GM21528 (cell line): ENCODE data around the gene REPIN1.

Experiments
- ATAC-seq: cut with Tn5 transposase; IDR thresholded peaks from one replicate; pipeline ENCODE4 v1.9.1; 2021; ENCODE audit warnings: mild to moderate bottlenecking, moderate library complexity; ENCODE audit not compliant: unreplicated experiment, low FRiP score

The REPIN1 gene

DNA sequence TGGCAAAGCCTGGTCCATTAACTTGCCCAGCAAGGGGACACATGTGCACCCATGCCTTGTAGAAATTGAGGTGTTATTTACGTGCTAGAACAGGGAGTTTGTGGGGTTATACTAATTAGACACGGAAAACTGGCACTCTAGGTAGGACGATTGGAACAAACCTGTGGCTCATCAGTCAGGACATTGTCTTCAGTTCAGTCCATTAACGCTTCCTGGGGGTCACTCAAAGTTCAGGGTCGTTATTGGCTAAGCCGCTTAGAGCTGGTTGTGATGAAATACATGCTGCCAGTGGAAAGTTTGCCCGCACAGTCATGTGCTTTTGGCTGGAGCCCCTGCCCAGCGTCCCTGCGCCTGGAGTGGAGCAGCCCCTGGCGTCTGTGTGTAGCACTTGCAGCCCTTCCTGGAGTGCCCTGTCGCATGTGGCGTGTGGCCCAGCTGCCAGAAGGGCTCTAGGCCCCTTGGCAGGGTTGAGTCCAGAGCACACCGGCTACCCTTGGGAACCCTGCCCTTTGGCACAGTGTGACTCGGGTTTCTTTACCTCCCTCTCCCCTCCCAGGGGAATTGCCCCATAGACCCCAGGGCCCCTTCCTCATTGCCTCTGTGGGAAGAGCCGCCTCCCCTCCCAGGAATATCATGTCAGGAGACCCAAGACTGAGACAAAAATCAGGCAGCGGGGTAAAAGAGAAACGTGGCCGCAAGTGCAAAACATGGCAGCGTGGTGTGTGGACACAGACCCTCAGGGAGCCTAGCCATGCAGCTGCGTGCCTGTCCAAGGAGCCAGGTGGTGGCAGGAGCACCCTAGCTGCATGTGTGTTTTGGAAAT, 20.3 kb downstream of the REPIN1 start:
- no peak for ATAC-seq

DNA sequence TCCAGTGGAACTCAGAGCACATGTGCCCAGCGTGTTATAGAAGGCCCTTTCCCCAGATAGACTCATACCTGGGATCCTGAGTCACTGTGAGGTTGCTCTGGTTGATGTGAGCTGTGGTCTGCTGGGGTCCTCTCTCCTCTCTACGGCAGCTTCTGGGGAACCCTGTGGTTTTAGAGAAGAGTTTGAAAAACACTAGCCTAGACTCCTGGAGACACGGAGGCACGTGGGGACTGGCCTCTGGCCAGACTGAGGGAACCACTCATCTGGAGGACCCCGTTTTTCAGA, 20.9 kb downstream of the REPIN1 start:
- ATAC-seq = no peak

- ATAC-seq = no peak
Measured at GRCh38 chr7:150390205-150390604, 21.6 kb downstream of the REPIN1 start.

GRCh38 chr7:150393325-150393724, 24.7 kb downstream of the REPIN1 start:
- no peak for ATAC-seq

DNA sequence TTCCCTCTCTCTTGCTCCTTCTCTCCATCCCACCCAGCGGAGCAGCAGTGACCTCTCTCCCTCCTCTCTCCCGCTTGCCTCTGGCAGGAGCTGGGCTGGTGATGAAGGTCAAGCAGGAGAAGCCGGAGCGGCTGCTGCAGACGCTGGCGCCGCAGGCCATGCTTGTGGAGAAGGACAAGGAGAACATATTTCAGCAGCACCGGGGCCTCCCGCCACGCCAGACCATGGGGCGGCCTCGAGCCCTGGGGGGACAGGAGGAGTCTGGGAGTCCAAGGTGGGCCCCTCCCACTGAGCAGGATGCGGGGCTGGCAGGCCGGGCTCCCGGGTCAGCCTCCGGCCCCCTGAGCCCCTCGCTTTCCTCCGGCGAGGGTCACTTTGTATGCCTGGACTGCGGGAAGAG, 27.8 kb downstream of the REPIN1 start:
- no peak for ATAC-seq

DNA sequence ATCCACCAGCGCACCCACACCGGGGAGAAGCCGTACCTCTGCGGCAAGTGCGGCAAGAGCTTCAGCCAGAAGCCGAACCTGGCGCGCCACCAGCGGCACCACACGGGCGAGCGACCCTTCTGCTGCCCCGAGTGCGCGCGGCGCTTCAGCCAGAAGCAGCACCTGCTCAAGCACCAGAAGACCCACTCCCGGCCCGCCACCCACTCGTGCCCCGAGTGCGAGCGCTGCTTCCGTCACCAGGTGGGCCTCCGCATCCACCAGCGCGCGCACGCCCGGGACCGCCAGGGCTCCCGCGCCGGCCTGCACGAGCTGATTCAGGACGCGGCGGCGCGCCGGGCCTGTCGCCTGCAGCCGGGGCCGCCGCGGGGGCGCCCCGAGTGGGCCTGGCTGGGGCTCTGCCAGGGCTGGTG, 28.2 kb downstream of the REPIN1 start:
- no peak for ATAC-seq

- ATAC-seq = no peak
Measured at GRCh38 chr7:150397346-150398107, 28.9 kb downstream of the REPIN1 start.

DNA sequence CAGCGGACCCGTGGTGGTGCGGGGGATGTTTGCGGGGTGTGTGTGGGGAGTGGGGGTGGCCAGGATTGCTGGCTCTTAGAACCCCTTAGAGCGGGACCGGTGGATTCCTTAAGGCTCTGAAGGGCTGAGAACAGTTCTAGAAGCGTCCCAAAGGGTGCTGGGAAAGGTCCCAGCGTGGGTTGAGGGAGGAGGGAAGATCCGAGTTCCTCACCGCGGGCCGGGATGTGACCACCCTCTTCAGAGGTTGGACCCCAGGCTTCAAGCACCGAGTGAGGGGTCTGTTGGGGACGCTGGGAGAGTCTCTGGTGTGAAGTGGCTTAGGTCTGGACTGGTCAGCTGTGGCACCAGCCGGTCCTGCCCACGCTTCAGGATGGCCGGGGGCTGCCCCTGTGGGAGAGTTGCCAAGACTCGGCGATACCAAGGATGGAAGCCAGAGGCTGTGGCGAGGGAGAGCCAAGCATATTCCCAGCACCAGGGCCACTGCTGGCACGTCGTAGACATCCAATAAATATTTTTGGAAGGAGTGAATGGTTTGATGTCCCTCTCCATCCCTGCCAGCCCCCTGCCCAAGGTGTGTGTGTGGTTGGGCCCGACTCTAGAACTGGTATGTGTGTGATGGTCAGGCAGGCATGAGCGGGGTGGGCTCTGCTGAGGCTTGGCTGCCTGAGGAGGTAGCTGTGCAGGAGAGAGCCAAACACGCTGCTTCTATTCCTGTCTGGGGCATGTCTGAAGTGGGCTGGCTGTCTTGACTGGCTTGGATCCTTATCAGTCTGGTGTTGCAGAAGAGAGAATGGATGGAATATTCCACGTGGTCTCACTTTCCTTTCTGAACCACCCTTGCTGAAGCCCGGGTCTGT, 29.7 kb downstream of the REPIN1 start:
- ATAC-seq = no peak

- ATAC-seq = no peak
Measured at GRCh38 chr7:150398965-150399320, 30.3 kb downstream of the REPIN1 start.

GRCh38 chr7:150399421-150400007, 30.9 kb downstream of the REPIN1 start:
- ATAC-seq = no peak

DNA sequence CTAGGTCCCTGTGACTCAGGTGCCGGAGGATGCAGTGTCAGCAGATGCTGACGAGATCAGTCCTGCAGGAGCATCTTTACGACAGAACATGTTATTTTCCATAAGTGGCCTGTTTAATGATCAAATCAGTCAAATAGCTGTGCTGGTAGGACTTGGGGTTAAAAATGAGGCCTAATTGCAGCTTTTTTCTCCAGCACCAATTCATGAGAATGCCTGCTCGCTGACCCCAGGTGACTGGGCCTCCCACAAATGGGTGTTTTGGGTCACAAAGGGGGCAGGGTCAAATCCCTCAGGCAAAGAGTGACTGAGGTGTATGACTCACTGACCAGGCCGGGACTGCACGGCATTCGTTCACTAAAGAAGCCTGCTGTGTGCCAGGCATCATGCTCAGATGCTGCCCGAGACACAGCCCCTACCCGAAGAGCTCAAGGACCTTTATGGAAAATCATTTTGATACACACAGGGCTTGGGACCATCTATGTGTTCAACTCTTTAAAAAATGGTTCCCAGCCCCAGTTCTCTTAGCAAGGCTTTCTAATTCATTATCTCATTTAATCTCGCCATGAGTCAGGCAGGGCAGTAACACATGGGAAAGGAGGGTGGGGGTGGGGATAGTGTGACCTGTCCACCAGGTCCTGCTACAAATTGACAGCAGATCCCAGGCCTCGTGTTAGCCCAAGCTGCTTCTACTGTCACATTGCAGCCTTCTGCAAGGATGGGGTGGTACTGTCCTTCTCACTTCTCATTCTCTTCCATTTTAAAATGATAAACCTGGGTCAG, 31.6 kb downstream of the REPIN1 start:
- no peak for ATAC-seq

- no peak for ATAC-seq
Measured at GRCh38 chr7:150400788-150401423, 32.3 kb downstream of the REPIN1 start.

DNA sequence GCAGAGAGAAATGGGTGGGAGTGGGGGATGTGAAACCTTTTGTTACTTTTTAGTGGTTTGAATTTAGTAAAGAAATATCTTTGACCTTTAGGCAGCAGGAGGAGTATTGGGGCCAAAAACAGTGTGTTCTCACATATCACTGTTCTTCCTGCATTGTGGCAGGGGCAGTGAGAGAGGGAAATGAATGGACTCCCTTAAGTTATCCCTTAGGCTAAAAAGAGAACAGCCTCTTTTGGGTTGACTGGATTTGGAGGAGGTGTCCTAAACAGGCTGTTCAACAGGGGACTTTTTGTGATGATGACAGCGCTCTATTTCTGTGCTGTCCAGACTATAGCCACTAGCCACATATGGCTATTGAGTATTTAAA, 32.8 kb downstream of the REPIN1 start:
- no peak for ATAC-seq

DNA sequence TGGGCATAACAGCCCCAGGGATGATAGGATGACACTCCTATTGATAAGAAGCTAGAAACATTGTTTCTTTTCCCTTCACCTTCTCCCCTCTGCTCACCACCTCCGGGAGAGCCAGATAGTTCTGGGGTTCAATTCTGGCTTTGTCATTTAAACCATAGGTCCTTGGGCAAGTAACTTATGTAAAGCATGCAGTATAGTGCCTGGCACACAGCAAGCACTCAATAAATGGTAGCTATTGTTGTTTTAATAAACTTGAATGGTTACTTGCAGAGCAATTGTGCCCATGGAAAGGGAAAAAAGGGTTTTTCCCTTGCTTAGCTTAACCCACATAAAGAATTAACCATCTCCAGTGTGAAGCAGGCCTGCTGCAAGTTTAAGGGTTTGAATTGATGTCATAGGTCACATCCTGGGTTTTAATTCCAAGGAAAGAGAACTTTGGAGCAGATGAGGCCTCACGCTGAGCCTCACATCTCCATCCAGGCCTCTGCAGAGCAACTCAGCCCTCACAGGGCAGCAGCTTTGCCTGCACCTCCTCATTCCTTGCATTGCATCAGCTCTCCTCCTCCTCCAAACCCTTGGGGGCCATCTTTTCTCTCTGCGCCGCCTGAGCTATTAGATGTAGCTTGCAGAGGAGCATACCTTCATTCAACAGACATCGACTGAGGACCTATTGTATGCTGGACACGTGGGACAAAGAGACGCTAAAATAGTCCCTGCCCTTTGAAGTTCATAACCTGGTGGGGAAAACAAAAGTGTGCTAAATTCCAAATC, 33.4 kb downstream of the REPIN1 start:
- ATAC-seq = no peak

DNA sequence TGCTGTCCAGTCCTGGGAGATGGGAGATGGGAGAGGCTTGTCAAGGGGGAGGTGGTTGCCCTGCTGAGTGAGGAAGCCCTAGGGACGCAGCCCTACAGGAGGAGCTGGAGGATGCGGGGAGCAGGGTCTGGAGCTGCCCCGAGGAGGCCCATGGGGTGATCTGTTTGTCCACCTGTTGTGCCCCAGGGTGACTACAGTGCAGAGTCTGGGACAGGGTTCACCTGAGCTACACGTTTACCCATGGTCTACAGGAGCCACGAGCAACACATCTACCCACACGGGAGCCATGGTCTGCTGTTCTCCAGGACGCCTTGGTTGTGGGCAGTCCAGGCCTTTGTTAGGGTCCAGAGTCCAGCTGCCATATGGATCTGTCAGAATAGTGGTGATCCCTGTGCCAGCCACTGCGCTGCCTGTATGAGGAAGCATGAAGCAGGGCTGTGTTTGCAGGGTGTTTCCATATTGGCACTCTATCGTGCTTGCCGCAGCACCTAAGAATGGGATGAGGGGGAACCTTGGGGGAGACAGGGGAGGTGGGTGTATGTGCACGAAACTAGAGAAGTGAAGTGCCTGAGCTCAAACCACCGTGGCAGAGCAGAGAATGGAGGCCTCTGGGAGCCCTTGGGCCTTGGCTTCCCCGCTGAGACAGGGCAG, 34.2 kb downstream of the REPIN1 start:
- ATAC-seq = no peak

- no peak for ATAC-seq
Measured at GRCh38 chr7:150403376-150404171, 35.0 kb downstream of the REPIN1 start.

GRCh38 chr7:150404172-150404804, 35.7 kb downstream of the REPIN1 start:
- ATAC-seq = no peak
